ENCODE data around the gene RHOC.

- TF ChIP-seq CTCF (IDR thresholded peaks at IDR 0.05 in 2 of 3, conservative IDR thresholded peaks at IDR 0.05 in 1 of 3; ENCODE audit: borderline replicate concordance in 1 of 3, insufficient read depth in 1 of 3, low read depth in 2 of 3, low read length in 2 of 3) (no peak), MAX (IDR thresholded peaks at IDR 0.05) (peak; percentile 63), ZBTB33 (IDR thresholded peaks at IDR 0.05; ENCODE audit: extremely low read depth, insufficient replicate concordance, low read length) (no peak), SP1 (IDR thresholded peaks at IDR 0.05; ENCODE audit: low read depth) (no peak), EZH2phosphoT487 (IDR thresholded peaks at IDR 0.05; ENCODE audit: borderline replicate concordance) (no peak), JUND (IDR thresholded peaks at IDR 0.05) (no peak), SIN3A (IDR thresholded peaks at IDR 0.05; ENCODE audit: low read depth) (peak; percentile 4; the same call in 1 of the 2 replicates), ATF3 (IDR thresholded peaks at IDR 0.05) (no peak), POLR2A (IDR thresholded peaks at IDR 0.05; ENCODE audit: borderline replicate concordance, extremely low read depth, insufficient read depth, insufficient read length) (no peak), REST (IDR thresholded peaks at IDR 0.05; ENCODE audit: low read depth) (no peak), FOSL1 (IDR thresholded peaks at IDR 0.05; ENCODE audit: low read depth) (no peak)
These were observed 32.4 kb downstream of the RHOC start, which contains the start of gene MOV10 for GRCh38 chr1:112674440-112674985.

Data from HCT116 (cell line).